A204.1 (cell line): ENCODE results near the gene ESR1.
A peak's percentile ranks its signal among the peaks of the same experiment; 100 is the strongest.

Experiments used
- FAIRE-seq: peaks from 2 replicates; lab custom pipeline; 2012; peaks lifted over from hg19 to GRCh38; lab: Jason Lieb, UNC

Gene ESR1

DNA sequence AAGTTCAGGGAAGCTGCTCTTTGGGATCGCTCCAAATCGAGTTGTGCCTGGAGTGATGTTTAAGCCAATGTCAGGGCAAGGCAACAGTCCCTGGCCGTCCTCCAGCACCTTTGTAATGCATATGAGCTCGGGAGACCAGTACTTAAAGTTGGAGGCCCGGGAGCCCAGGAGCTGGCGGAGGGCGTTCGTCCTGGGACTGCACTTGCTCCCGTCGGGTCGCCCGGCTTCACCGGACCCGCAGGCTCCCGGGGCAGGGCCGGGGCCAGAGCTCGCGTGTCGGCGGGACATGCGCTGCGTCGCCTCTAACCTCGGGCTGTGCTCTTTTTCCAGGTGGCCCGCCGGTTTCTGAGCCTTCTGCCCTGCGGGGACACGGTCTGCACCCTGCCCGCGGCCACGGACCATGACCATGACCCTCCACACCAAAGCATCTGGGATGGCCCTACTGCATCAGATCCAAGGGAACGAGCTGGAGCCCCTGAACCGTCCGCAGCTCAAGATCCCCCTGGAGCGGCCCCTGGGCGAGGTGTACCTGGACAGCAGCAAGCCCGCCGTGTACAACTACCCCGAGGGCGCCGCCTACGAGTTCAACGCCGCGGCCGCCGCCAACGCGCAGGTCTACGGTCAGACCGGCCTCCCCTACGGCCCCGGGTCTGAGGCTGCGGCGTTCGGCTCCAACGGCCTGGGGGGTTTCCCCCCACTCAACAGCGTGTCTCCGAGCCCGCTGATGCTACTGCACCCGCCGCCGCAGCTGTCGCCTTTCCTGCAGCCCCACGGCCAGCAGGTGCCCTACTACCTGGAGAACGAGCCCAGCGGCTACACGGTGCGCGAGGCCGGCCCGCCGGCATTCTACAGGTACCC lies at the start of gene ESR1:
ESR1 (plus strand) TSS at position 170 of the 858 bp plus-strand sequence; CDS start at position 401, 231 bp downstream.
- no peak for FAIRE-seq

DNA sequence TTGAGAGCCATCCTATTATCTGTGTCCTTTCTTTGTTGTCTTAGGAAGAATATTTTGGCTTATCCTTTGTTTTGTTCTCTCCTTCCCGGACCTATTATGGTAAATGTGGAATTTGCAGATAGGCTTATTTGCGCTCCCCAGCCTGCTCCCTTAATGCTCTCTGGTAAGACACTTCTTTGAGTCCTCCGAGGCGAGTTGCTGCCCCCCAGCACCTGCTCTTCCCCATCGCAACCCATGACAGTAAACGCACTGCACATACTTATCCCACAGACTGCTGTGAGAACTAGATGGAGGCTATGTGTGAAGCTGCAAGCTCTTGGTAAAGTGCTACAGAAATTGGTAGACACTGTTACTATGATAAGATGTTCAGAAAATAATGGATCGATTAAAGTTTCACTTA lies 47.0 kb upstream of the ESR1 start:
- no peak for FAIRE-seq

GRCh38 chr6:151761851-151762250 lies 45.6 kb upstream of the ESR1 start:
- FAIRE-seq: no peak

DNA sequence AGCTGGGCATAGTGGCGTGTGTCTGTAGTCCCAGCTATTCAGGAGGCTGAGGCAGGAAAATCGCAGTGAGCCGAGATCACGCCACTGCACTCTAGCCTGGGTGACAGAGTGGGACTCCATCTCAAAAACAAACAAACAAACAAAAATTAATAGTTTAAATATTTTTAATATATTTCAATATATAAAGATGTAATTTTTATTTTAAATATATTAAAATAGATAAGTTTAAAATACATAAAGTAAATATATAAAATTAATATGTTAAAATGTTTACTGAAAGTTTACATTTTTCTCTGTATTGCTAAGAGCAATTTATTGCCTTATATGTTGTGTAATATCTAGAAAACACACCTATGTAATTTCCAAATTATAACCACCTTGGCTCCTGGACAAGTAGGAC lies 44.7 kb upstream of the ESR1 start:
- FAIRE-seq: peak; percentile 87

DNA sequence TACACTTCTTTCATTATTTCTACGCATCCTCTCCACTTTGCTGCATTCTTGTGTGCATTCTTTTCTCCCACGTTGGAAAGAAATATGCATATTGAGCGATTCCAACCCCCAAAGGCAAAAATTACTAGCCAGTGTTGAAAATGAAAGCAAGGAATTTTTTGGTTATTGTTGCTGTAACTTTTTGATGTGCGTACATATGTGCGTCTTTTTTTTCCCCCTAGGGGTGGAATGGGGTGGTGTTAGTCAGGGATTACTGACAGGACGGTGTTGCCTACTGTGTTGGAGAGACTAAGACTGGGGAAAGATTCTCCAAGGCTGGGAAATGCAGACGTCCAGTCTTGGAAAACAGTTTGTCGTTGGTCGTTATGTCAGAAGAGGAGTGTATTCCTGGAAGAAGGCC lies 44.2 kb upstream of the ESR1 start:
- no peak for FAIRE-seq

GRCh38 chr6:151763938-151764680 lies 43.4 kb upstream of the ESR1 start:
- FAIRE-seq: no peak

GRCh38 chr6:151765444-151765886 lies 42.0 kb upstream of the ESR1 start:
- FAIRE-seq: peak; percentile 93

- no peak for FAIRE-seq
Measured at GRCh38 chr6:151772446-151772845, 35.0 kb upstream of the ESR1 start.

DNA sequence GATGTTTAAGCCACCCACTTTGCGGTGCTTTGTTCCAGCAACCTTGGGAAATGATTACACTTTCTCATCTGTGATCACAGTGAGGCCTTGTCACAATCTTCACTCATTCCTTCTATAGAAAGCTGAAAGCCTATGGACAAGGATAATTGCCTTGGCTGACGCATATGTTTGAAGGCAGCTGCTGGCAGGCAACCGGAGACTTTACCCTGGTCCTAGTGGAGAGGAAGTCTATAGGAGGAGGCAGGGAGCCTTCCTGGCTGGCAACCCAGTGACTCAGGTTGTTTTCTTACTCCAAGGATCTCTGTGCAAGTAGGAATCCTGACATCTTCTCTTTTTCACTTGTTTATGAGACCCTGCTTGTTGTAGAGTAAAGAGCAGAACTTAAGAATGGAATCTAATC lies 34.1 kb upstream of the ESR1 start:
- no peak for FAIRE-seq

DNA sequence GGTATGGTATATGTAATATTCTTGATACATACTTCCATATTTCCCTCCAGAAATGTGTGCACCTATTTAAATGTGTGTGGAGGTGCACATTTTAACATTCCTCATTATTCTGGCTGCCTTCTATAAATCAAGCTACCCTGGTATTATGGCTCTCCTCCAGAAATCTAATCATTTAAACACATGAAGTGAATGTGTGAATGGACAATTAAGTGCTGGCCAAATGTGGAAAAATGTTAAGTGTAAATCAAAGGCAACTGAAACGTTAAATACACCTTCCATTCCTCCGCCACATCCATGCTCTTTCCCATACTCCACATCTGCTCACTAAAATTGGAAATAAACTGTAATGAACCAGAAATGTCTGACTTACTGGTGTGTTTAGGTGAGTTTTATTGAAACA lies 24.9 kb upstream of the ESR1 start:
- no peak for FAIRE-seq

DNA sequence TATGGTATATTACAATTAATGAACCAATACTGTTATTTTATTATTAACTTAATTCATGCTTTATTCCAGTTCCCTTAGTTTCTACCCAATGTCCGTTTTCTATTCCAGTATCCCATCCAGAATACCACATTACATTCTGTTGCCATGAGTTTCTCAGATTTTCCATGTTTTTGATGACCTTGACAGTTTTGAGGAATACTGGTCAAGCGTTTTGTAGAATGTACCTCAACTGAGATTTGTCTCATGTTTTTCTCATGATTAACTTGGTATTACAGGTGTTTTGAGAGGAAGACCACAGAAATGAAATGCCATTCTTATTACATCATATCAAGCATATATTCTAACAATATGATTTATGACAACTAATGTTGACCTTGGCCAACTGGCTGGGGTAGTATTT lies 23.8 kb upstream of the ESR1 start:
- no peak for FAIRE-seq

- no peak for FAIRE-seq
Measured at GRCh38 chr6:151784441-151785214, 22.9 kb upstream of the ESR1 start.

GRCh38 chr6:151796842-151797530 lies 10.5 kb upstream of the ESR1 start:
- FAIRE-seq: no peak

GRCh38 chr6:151803743-151804142 lies 3.7 kb upstream of the ESR1 start:
- FAIRE-seq: no peak

DNA sequence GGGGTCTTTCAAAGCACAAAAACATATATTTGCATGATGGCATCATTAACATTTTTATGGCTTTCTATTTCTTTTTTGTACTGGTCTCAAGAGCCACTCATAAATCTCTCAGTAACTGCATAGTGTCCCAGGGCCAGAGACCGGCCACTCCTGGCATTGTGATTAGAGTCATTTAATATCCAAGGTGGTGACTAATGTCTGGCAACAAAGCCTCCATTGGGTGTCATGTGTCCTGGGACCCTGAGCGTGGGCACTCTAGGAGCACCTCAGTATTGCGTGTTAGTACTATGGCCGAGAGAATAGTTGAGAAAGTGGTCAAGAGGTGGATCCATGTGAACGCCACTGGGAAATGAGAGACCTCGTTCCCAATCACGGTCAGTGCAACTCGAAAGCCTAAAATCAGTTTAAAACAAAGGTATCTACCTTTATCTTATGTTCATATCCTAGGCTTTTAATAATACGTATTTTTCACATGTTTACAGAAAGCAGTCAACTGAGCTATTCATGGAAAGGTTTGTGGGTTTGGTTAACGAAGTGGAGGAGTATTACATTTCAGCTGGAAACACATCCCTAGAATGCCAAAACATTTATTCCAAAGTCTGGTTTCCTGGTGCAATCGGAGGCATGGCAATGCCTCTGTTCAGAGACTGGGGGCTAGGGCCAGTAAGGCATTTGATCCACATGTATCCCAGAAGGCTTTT lies 2.7 kb upstream of the ESR1 start:
- no peak for FAIRE-seq

DNA sequence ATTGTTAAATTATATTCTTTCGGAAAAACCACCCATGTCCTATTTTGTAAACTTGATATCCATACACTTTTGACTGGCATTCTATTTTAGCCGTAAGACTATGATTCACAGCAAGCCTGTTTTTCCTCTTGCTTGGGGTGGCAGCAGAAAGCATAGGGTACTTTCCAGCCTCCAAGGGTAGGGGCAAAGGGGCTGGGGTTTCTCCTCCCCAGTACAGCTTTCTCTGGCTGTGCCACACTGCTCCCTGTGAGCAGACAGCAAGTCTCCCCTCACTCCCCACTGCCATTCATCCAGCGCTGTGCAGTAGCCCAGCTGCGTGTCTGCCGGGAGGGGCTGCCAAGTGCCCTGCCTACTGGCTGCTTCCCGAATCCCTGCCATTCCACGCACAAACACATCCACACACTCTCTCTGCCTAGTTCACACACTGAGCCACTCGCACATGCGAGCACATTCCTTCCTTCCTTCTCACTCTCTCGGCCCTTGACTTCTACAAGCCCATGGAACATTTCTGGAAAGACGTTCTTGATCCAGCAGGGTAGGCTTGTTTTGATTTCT lies 2.1 kb upstream of the ESR1 start:
- no peak for FAIRE-seq

DNA sequence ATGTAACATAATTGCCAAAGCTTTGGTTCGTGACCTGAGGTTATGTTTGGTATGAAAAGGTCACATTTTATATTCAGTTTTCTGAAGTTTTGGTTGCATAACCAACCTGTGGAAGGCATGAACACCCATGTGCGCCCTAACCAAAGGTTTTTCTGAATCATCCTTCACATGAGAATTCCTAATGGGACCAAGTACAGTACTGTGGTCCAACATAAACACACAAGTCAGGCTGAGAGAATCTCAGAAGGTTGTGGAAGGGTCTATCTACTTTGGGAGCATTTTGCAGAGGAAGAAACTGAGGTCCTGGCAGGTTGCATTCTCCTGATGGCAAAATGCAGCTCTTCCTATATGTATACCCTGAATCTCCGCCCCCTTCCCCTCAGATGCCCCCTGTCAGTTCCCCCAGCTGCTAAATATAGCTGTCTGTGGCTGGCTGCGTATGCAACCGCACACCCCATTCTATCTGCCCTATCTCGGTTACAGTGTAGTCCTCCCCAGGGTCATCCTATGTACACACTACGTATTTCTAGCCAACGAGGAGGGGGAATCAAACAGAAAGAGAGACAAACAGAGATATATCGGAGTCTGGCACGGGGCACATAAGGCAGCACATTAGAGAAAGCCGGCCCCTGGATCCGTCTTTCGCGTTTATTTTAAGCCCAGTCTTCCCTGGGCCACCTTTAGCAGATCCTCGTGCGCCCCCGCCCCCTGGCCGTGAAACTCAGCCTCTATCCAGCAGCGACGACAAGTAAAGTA lies 547 bp upstream of the ESR1 start:
- no peak for FAIRE-seq

GRCh38 chr6:151808371-151809241 lies 1.1 kb downstream of the ESR1 start:
- no peak for FAIRE-seq

GRCh38 chr6:151811081-151811480 lies 3.6 kb downstream of the ESR1 start:
- no peak for FAIRE-seq
